ENCODE results near the gene DENND6B.

- no peak for TF ChIP-seq TAF1 (CRISPR knock-in tag; IDR thresholded peaks at IDR 0.05)
- TF ChIP-seq FOXK2 (IDR thresholded peaks at IDR 0.05), result no peak
- no peak for TF ChIP-seq EZH2 (conservative IDR thresholded peaks at IDR 0.05; ENCODE audit: low read depth, low read length)
- TF ChIP-seq ZNF503 (CRISPR knock-in tag; IDR thresholded peaks at IDR 0.05), result no peak
- no peak for TF ChIP-seq SUZ12 (IDR thresholded peaks at IDR 0.05; ENCODE audit: low read depth, low read length)
- TF ChIP-seq BRF2 (CRISPR knock-in tag; IDR thresholded peaks at IDR 0.05), result no peak
- no peak for TF ChIP-seq U2AF2 (IDR thresholded peaks at IDR 0.05; ENCODE audit: low read depth, low read length)
- TF ChIP-seq CREB1 (IDR thresholded peaks at IDR 0.05), result no peak
- TF ChIP-seq CREB1 (CRISPR knock-in tag; IDR thresholded peaks at IDR 0.05), result no peak
- no peak for TF ChIP-seq NFE2L2 (IDR thresholded peaks at IDR 0.05; ENCODE audit: low read length)
- TF ChIP-seq AGO1 (IDR thresholded peaks at IDR 0.05; ENCODE audit: low read depth, low read length, poor library complexity, severe bottlenecking), result no peak
- no peak for TF ChIP-seq PHB2 (IDR thresholded peaks at IDR 0.05; ENCODE audit: partially characterized antibody)
These were observed 24.7 kb downstream of the DENND6B start for GRCh38 chr22:50302041-50302541.

Data from HepG2 (cell line).